Karpas-422 (cell line): ENCODE data around the gene DDX59. TPM values are rescaled to one million over a fixed set of nuclear protein-coding genes. Genes with fewer than 3 reads are reported as not detected.

ENCODE experiments used
- DNase-seq: peaks from one replicate; pipeline ENCODE4 v3.0.0-alpha.2; 2015
- H2AFZ ChIP-seq: fragments of 200-600 bp; sonication (generic); 2 replicates; pipeline ENCODE4 v1.6.1; 2014; ENCODE audit warnings: antibody characterized with exemption, low read length, mixed read lengths
- H3K27ac ChIP-seq: fragments of 200-600 bp; sonication (generic); 2 replicates; pipeline ENCODE4 v1.5.1; 2014; ENCODE audit warnings: mild to moderate bottlenecking, low read length, moderate library complexity
- H3K27me3 ChIP-seq: fragments of 200-600 bp; sonication (generic); 2 replicates; pipeline ENCODE4 v1.6.1; 2014; ENCODE audit warnings: low read length, mixed read lengths
- H3K36me3 ChIP-seq: fragments of 200-600 bp; sonication (generic); 2 replicates; pipeline ENCODE4 v1.6.1; 2014; ENCODE audit warnings: low read length, mixed read lengths; ENCODE audit not compliant: insufficient read depth
- H3K4me1 ChIP-seq: fragments of 200-600 bp; sonication (generic); 2 replicates; pipeline ENCODE4 v1.6.1; 2014; ENCODE audit warnings: mild to moderate bottlenecking, low read length, mixed read lengths
- H3K4me2 ChIP-seq: fragments of 200-600 bp; sonication (generic); 2 replicates; pipeline ENCODE4 v1.6.1; 2014; ENCODE audit warnings: low read length, low read depth, mild to moderate bottlenecking; ENCODE audit not compliant: poor library complexity, severe bottlenecking
- H3K4me3 ChIP-seq: fragments of 200-600 bp; sonication (generic); 2 replicates; pipeline ENCODE4 v1.5.1; 2014; ENCODE audit warnings: mild to moderate bottlenecking, antibody characterized with exemption, low read length, mixed read lengths
- H3K79me2 ChIP-seq: fragments of 200-600 bp; sonication (generic); 2 replicates; pipeline ENCODE4 v1.6.1; 2014; ENCODE audit warnings: mild to moderate bottlenecking, low read length, mixed read lengths
- H3K9ac ChIP-seq: fragments of 200-600 bp; sonication (generic); 2 replicates; pipeline ENCODE4 v1.6.0; 2014; ENCODE audit warnings: low read length
- H3K9me2 ChIP-seq: fragments of 200-600 bp; sonication (generic), shearing (Covaris generic); replicated peaks from 2 replicates; pipeline ENCODE4 v1.6.0; 2014; ENCODE audit warnings: mild to moderate bottlenecking, low read length, moderate library complexity; ENCODE audit not compliant: insufficient read depth
- H3K9me3 ChIP-seq: fragments of 300-700, 200-600 bp; sonication (generic); 2 replicates; pipeline ENCODE4 v1.6.1; 2014; ENCODE audit warnings: low read length, mixed read lengths
- H4K20me1 ChIP-seq: fragments of 200-600 bp; sonication (generic); 2 replicates; pipeline ENCODE4 v1.6.1; 2014; ENCODE audit warnings: mild to moderate bottlenecking, antibody characterized with exemption, low read length, low read depth; ENCODE audit not compliant: insufficient read depth
- total RNA-seq: library from RNA; depleted of rRNA; stranded (reverse); fragments of >200 nt; shearing (Covaris generic); gene quantifications from 2 replicates; pipeline ENCODE4 v1.2.3, GENCODE V29; 2014; ENCODE audit warnings: low replicate concordance

Gene DDX59
- total RNA-seq, 1 experiment from 2014 or later: 60.8 TPM

GRCh38 chr1:200704986-200705500 lies 35.3 kb upstream of the DDX59 start:
- Histone ChIP-seq H3K36me3 (no peaks in the 10 kb centered on the region), H3K9me3 (no peaks in the 10 kb centered on the region), H3K4me3 (no peak overlapping the region), H3K79me2 (no peaks in the 10 kb centered on the region), H3K9ac (no peak overlapping the region), H4K20me1 (no peaks in the 10 kb centered on the region), H3K27me3 (no peaks in the 10 kb centered on the region), H2AFZ (no peak overlapping the region), H3K4me1 (no peaks in the 10 kb centered on the region; the same call in 1 of the 2 replicates), H3K27ac (no peak overlapping the region), H3K9me2 (no peaks in the 10 kb centered on the region), H3K4me2 (no peak overlapping the region)
- DNase-seq: no peak

- Histone ChIP-seq H2AFZ (no peak overlapping the region), H3K27me3 (no peaks in the 10 kb centered on the region), H3K4me3 (no peak overlapping the region), H3K4me2 (no peak overlapping the region), H3K9me2 (no peaks in the 10 kb centered on the region), H3K9me3 (no peaks in the 10 kb centered on the region), H3K79me2 (no peaks in the 10 kb centered on the region), H3K36me3 (no peaks in the 10 kb centered on the region), H4K20me1 (no peaks in the 10 kb centered on the region), H3K27ac (no peak overlapping the region), H3K9ac (no peak overlapping the region), H3K4me1 (no peaks in the 10 kb centered on the region; the same call in 1 of the 2 replicates)
- no peak for DNase-seq
Observed at GRCh38 chr1:200699871-200700270, 30.2 kb upstream of the DDX59 start.

- Histone ChIP-seq H3K9me3 (no peaks in the 10 kb centered on the region), H3K36me3 (no peaks in the 10 kb centered on the region), H4K20me1 (no peaks in the 10 kb centered on the region), H3K27ac (no peak overlapping the region), H2AFZ (no peak overlapping the region), H3K9ac (no peak overlapping the region), H3K4me3 (no peak overlapping the region), H3K9me2 (no peaks in the 10 kb centered on the region), H3K4me2 (no peak overlapping the region), H3K27me3 (no peaks in the 10 kb centered on the region), H3K79me2 (no peaks in the 10 kb centered on the region), H3K4me1 (no peaks in the 10 kb centered on the region)
- no peak for DNase-seq
Observed at GRCh38 chr1:200694738-200695137, 25.0 kb upstream of the DDX59 start.

- no peaks in the 10 kb centered on the region for H3K4me1 ChIP-seq
- H3K4me3 ChIP-seq: no peak overlapping the region
- H3K79me2 ChIP-seq: no peaks in the 10 kb centered on the region
- no peak overlapping the region for H3K4me2 ChIP-seq
- no peaks in the 10 kb centered on the region for H4K20me1 ChIP-seq
- no peaks in the 10 kb centered on the region for H3K9me2 ChIP-seq
- no peaks in the 10 kb centered on the region for H3K9me3 ChIP-seq
- H2AFZ ChIP-seq: no peak overlapping the region
- no peak overlapping the region for H3K27ac ChIP-seq
- H3K27me3 ChIP-seq: no peaks in the 10 kb centered on the region
- no peak for DNase-seq
- H3K36me3 ChIP-seq: no peaks in the 10 kb centered on the region
- H3K9ac ChIP-seq: no peak overlapping the region
Observed at GRCh38 chr1:200693327-200693726, 23.6 kb upstream of the DDX59 start.

- Histone ChIP-seq H3K36me3 (no peaks in the 10 kb centered on the region), H2AFZ (no peak overlapping the region), H4K20me1 (no peaks in the 10 kb centered on the region), H3K27me3 (no peaks in the 10 kb centered on the region), H3K4me3 (no peak overlapping the region), H3K9me3 (no peaks in the 10 kb centered on the region), H3K27ac (no peak overlapping the region), H3K79me2 (no peaks in the 10 kb centered on the region), H3K9ac (no peak overlapping the region), H3K4me1 (no peaks in the 10 kb centered on the region), H3K9me2 (no peaks in the 10 kb centered on the region), H3K4me2 (no peak overlapping the region)
- no peak for DNase-seq
Observed at GRCh38 chr1:200692316-200692715, 22.6 kb upstream of the DDX59 start.

- H2AFZ ChIP-seq: no peak overlapping the region
- no peaks in the 10 kb centered on the region for H3K79me2 ChIP-seq
- DNase-seq: no peak
- H3K27me3 ChIP-seq: no peaks in the 10 kb centered on the region
- H3K4me3 ChIP-seq: no peak overlapping the region
- H3K36me3 ChIP-seq: no peaks in the 10 kb centered on the region
- peaks cover 9% of the 10 kb centered on the region for H3K4me1 ChIP-seq
- H4K20me1 ChIP-seq: no peaks in the 10 kb centered on the region
- H3K9me2 ChIP-seq: no peaks in the 10 kb centered on the region
- H3K9ac ChIP-seq: no peak overlapping the region
- no peaks in the 10 kb centered on the region for H3K9me3 ChIP-seq
- H3K27ac ChIP-seq: no peak overlapping the region
- peak overlapping the region; percentile 2 for H3K4me2 ChIP-seq
Observed at GRCh38 chr1:200686620-200687019, 16.9 kb upstream of the DDX59 start.

GRCh38 chr1:200684015-200684414 lies 14.3 kb upstream of the DDX59 start:
- Histone ChIP-seq H3K4me1 (peaks cover 15% of the 10 kb centered on the region), H4K20me1 (no peaks in the 10 kb centered on the region), H3K79me2 (no peaks in the 10 kb centered on the region), H3K27me3 (no peaks in the 10 kb centered on the region), H2AFZ (no peak overlapping the region), H3K9ac (no peak overlapping the region), H3K9me2 (no peaks in the 10 kb centered on the region), H3K9me3 (no peaks in the 10 kb centered on the region), H3K27ac (no peak overlapping the region), H3K36me3 (no peaks in the 10 kb centered on the region), H3K4me2 (no peak overlapping the region), H3K4me3 (no peak overlapping the region)
- no peak for DNase-seq

GRCh38 chr1:200683298-200683697 lies 13.6 kb upstream of the DDX59 start:
- peaks cover 15% of the 10 kb centered on the region for H3K4me1 ChIP-seq
- no peak overlapping the region for H3K4me2 ChIP-seq
- no peak overlapping the region for H2AFZ ChIP-seq
- H3K27me3 ChIP-seq: no peaks in the 10 kb centered on the region
- H3K9me2 ChIP-seq: no peaks in the 10 kb centered on the region
- DNase-seq: no peak
- no peak overlapping the region for H3K27ac ChIP-seq
- H4K20me1 ChIP-seq: no peaks in the 10 kb centered on the region
- no peak overlapping the region for H3K4me3 ChIP-seq
- no peaks in the 10 kb centered on the region for H3K79me2 ChIP-seq
- H3K9me3 ChIP-seq: no peaks in the 10 kb centered on the region
- H3K9ac ChIP-seq: no peak overlapping the region
- H3K36me3 ChIP-seq: no peaks in the 10 kb centered on the region

GRCh38 chr1:200681231-200681630 lies 11.5 kb upstream of the DDX59 start:
- Histone ChIP-seq H4K20me1 (no peaks in the 10 kb centered on the region), H3K4me2 (no peak overlapping the region), H3K27me3 (no peaks in the 10 kb centered on the region), H2AFZ (no peak overlapping the region), H3K9me2 (no peaks in the 10 kb centered on the region), H3K79me2 (no peaks in the 10 kb centered on the region), H3K9me3 (no peaks in the 10 kb centered on the region), H3K4me3 (no peak overlapping the region), H3K36me3 (no peaks in the 10 kb centered on the region), H3K4me1 (peaks cover 6% of the 10 kb centered on the region), H3K27ac (no peak overlapping the region), H3K9ac (no peak overlapping the region)
- no peak for DNase-seq
